RWPE2 (cell line): ENCODE measurements around the gene C8B.

Source experiments
- ATAC-seq: fragments of 200-7000 bp; cut with Tn5 transposase; 3 replicates; pipeline ENCODE4 v1.9.1; 2021; ENCODE audit warnings: low read depth
- DNase-seq: peaks from one replicate; pipeline ENCODE4 v3.0.0-alpha.2; 2020; ENCODE audit warnings: low spot score
- H3K27ac ChIP-seq: fragments of 450-650 bp; 2 replicates; pipeline ENCODE4 v1.5.1; 2017; ENCODE audit warnings: mild to moderate bottlenecking; ENCODE audit not compliant: poor library complexity, severe bottlenecking
- H3K27me3 ChIP-seq: fragments of 250-450 bp; sonication (Bioruptor Pico); 2 replicates; pipeline ENCODE4 v1.5.1; 2021; ENCODE audit warnings: mild to moderate bottlenecking, moderate library complexity; ENCODE audit not compliant: insufficient read depth, poor library complexity, severe bottlenecking
- H3K36me3 ChIP-seq: fragments of 250-450 bp; sonication (Bioruptor Pico); 2 replicates; pipeline ENCODE4 v1.5.1; 2020; ENCODE audit warnings: low read depth, mild to moderate bottlenecking, moderate library complexity
- H3K4me1 ChIP-seq: fragments of 250-450 bp; sonication (Bioruptor Pico); 2 replicates; pipeline ENCODE4 v1.5.1; 2021; ENCODE audit warnings: mild to moderate bottlenecking, moderate library complexity; ENCODE audit not compliant: insufficient read depth, poor library complexity, severe bottlenecking
- H3K4me3 ChIP-seq: fragments of 250-450 bp; sonication (Bioruptor Pico); 2 replicates; pipeline ENCODE4 v1.5.1; 2021; ENCODE audit warnings: mild to moderate bottlenecking, moderate library complexity; ENCODE audit not compliant: severe bottlenecking
- H3K9me3 ChIP-seq: fragments of 250-450 bp; sonication (Bioruptor Pico); 2 replicates; pipeline ENCODE4 v1.5.1; 2021; ENCODE audit warnings: mild to moderate bottlenecking, moderate library complexity; ENCODE audit not compliant: severe bottlenecking
- CTCF ChIP-seq: fragments of 450-650 bp; IDR thresholded peaks from one replicate; pipeline ENCODE4 v1.5.1; 2017; ENCODE audit warnings: mild to moderate bottlenecking, moderate library complexity; ENCODE audit not compliant: poor library complexity, severe bottlenecking

Gene C8B

GRCh38 chr1:56979986-56980755, 14.4 kb upstream of the C8B start:
- ATAC-seq (no peak), DNase-seq (no peak)
- Histone ChIP-seq H3K4me3 (no peak overlapping the region), H3K9me3 (no peaks in the 10 kb centered on the region), H3K27me3 (no peaks in the 10 kb centered on the region), H3K4me1 (no peaks in the 10 kb centered on the region), H3K27ac (no peak overlapping the region), H3K36me3 (no peaks in the 10 kb centered on the region)
- no peak for TF ChIP-seq CTCF

- DNase-seq, result no peak
- Histone ChIP-seq H3K27ac (no peak overlapping the region), H3K9me3 (no peaks in the 10 kb centered on the region), H3K36me3 (no peaks in the 10 kb centered on the region), H3K4me3 (no peak overlapping the region), H3K4me1 (no peaks in the 10 kb centered on the region), H3K27me3 (no peaks in the 10 kb centered on the region)
- no peak for TF ChIP-seq CTCF
- ATAC-seq, result no peak
Observed at GRCh38 chr1:56978819-56979218, 13.0 kb upstream of the C8B start.

- TF ChIP-seq CTCF, result no peak
- ATAC-seq, result no peak
- H3K27ac ChIP-seq, result no peak overlapping the region
- H3K36me3 ChIP-seq, result no peaks in the 10 kb centered on the region
- H3K4me1 ChIP-seq, result no peaks in the 10 kb centered on the region
- no peaks in the 10 kb centered on the region for H3K9me3 ChIP-seq
- H3K27me3 ChIP-seq, result no peaks in the 10 kb centered on the region
- no peak for DNase-seq
- H3K4me3 ChIP-seq, result no peak overlapping the region
Observed at GRCh38 chr1:56977910-56978309, 12.1 kb upstream of the C8B start.

GRCh38 chr1:56975446-56975845, 9.6 kb upstream of the C8B start:
- no peak overlapping the region for H3K27ac ChIP-seq
- DNase-seq (no peak), ATAC-seq (no peak)
- TF ChIP-seq CTCF, result no peak
- H3K4me1 ChIP-seq, result no peaks in the 10 kb centered on the region
- H3K36me3 ChIP-seq, result no peaks in the 10 kb centered on the region
- H3K27me3 ChIP-seq, result no peaks in the 10 kb centered on the region
- no peaks in the 10 kb centered on the region for H3K9me3 ChIP-seq
- H3K4me3 ChIP-seq, result no peak overlapping the region
